Muscle layer of duodenum (tissue), 2 donors: ENCODE data around the gene MTF1.

Experiments used
- H3K27ac ChIP-seq: one replicate; pipeline ENCODE4 v1.7.0; 2013; ENCODE audit warnings: mild to moderate bottlenecking, low read length
- H3K27me3 ChIP-seq: one replicate; pipeline ENCODE4 v1.7.0; 2013; ENCODE audit warnings: low read depth, mild to moderate bottlenecking, control low read depth, low read length
- H3K36me3 ChIP-seq, 2 donors: one replicate each; pipeline ENCODE4 v1.7.0; 2013; ENCODE audit warnings: low read length in 2 of 2, control low read depth in 1 of 2, mild to moderate bottlenecking in 1 of 2; ENCODE audit not compliant: insufficient read depth in 2 of 2, control insufficient read depth in 1 of 2
- H3K4me1 ChIP-seq, 2 donors: one replicate each; pipeline ENCODE4 v1.7.0; 2013; ENCODE audit warnings: low read length in 2 of 2, mild to moderate bottlenecking in 2 of 2, control low read depth in 1 of 2, moderate library complexity in 1 of 2; ENCODE audit not compliant: insufficient read depth in 2 of 2, control insufficient read depth in 1 of 2
- H3K4me3 ChIP-seq, 2 donors: one replicate each; pipeline ENCODE4 v1.7.0; 2013; ENCODE audit warnings: low read length in 2 of 2, low read depth in 1 of 2, mild to moderate bottlenecking in 1 of 2
- H3K9me3 ChIP-seq, 2 donors: one replicate each; pipeline ENCODE4 v1.7.0; 2013; ENCODE audit warnings: low read length in 2 of 2, control low read depth in 1 of 2, mild to moderate bottlenecking in 1 of 2; ENCODE audit not compliant: control insufficient read depth in 1 of 2
- donor health status: healthy.

Gene MTF1

GRCh38 chr1:37866491-37866890 is 7.1 kb upstream of the MTF1 start:
- Histone ChIP-seq H3K27me3 (no peaks in the 10 kb centered on the region), H3K4me3 (no peak overlapping the region), H3K9me3 (no peaks in the 10 kb centered on the region), H3K36me3 (peaks cover 36 to 79% of the 10 kb centered on the region in 2 donors), H3K27ac (no peak overlapping the region), H3K4me1 (no peaks in the 10 kb centered on the region)

GRCh38 chr1:37865348-37866120 is 6.1 kb upstream of the MTF1 start:
- H3K4me3 ChIP-seq, result no peak overlapping the region
- peaks cover 0 to under 1% of the 10 kb centered on the region in 2 donors for H3K4me1 ChIP-seq
- no peaks in the 10 kb centered on the region for H3K9me3 ChIP-seq
- no peaks in the 10 kb centered on the region for H3K27me3 ChIP-seq
- no peak overlapping the region for H3K27ac ChIP-seq
- H3K36me3 ChIP-seq, result peaks cover 40 to 72% of the 10 kb centered on the region in 2 donors

- no peak overlapping the region for H3K27ac ChIP-seq
- peaks cover 31 to 51% of the 10 kb centered on the region in 2 donors for H3K36me3 ChIP-seq
These were observed 2.9 kb upstream of the MTF1 start for GRCh38 chr1:37862330-37862729.

GRCh38 chr1:37861151-37861550 is 1.8 kb upstream of the MTF1 start:
- Histone ChIP-seq H3K36me3 (peaks cover 34 to 48% of the 10 kb centered on the region in 2 donors), H3K4me1 (peaks cover 12 to 22% of the 10 kb centered on the region in 2 donors), H3K4me3 (no peak overlapping the region), H3K27ac (no peak overlapping the region), H3K9me3 (no peaks in the 10 kb centered on the region), H3K27me3 (no peaks in the 10 kb centered on the region)

More at GRCh38 chr1:37862330-37862729, 2.9 kb upstream of the MTF1 start:
- peaks cover 12 to 15% of the 10 kb centered on the region in 2 donors for H3K4me1 ChIP-seq
- H3K27me3 ChIP-seq, result no peaks in the 10 kb centered on the region
- no peaks in the 10 kb centered on the region for H3K9me3 ChIP-seq
- no peak overlapping the region for H3K4me3 ChIP-seq

GRCh38 chr1:37860346-37860666 is 914 bp upstream of the MTF1 start:
- H3K4me1 ChIP-seq, result peaks cover 12 to 29% of the 10 kb centered on the region in 2 donors
- H3K4me3 ChIP-seq, result peak overlapping the region; percentile 87 to 99
- H3K27me3 ChIP-seq, result no peaks in the 10 kb centered on the region
- H3K36me3 ChIP-seq, result peaks cover 26 to 45% of the 10 kb centered on the region in 2 donors
- H3K27ac ChIP-seq, result peak overlapping the region; percentile 95
- no peaks in the 10 kb centered on the region for H3K9me3 ChIP-seq

GRCh38 chr1:37858931-37859506 is 373 bp downstream of the MTF1 start:
- H3K9me3 ChIP-seq, result no peaks in the 10 kb centered on the region
- no peaks in the 10 kb centered on the region for H3K27me3 ChIP-seq
- H3K27ac ChIP-seq, result peak overlapping the region; percentile 95
- H3K4me3 ChIP-seq, result peak overlapping the region; percentile 87 to 99
- H3K36me3 ChIP-seq, result peaks cover 17 to 37% of the 10 kb centered on the region in 2 donors
- peaks cover 12 to 30% of the 10 kb centered on the region in 2 donors for H3K4me1 ChIP-seq

GRCh38 chr1:37854406-37854805 is 5.0 kb downstream of the MTF1 start:
- Histone ChIP-seq H3K9me3 (no peaks in the 10 kb centered on the region), H3K27ac (no peak overlapping the region), H3K27me3 (no peaks in the 10 kb centered on the region), H3K4me3 (no peak overlapping the region), H3K36me3 (peaks cover 11 to 18% of the 10 kb centered on the region in 2 donors), H3K4me1 (peaks cover 16 to 42% of the 10 kb centered on the region in 2 donors)

GRCh38 chr1:37853157-37853556 is 6.2 kb downstream of the MTF1 start:
- H3K27ac ChIP-seq, result no peak overlapping the region
- peaks cover 11 to 18% of the 10 kb centered on the region in 2 donors for H3K36me3 ChIP-seq
- no peaks in the 10 kb centered on the region for H3K9me3 ChIP-seq
- peaks cover 10 to 34% of the 10 kb centered on the region in 2 donors for H3K4me1 ChIP-seq
- no peaks in the 10 kb centered on the region for H3K27me3 ChIP-seq
- H3K4me3 ChIP-seq, result no peak overlapping the region

GRCh38 chr1:37851782-37852210 is 7.6 kb downstream of the MTF1 start:
- Histone ChIP-seq H3K27me3 (no peaks in the 10 kb centered on the region), H3K9me3 (no peaks in the 10 kb centered on the region), H3K4me1 (peaks cover 11 to 35% of the 10 kb centered on the region in 2 donors), H3K27ac (no peak overlapping the region), H3K4me3 (no peak overlapping the region), H3K36me3 (peaks cover 5 to 11% of the 10 kb centered on the region in 2 donors)

- no peaks in the 10 kb centered on the region for H3K27me3 ChIP-seq
- no peak overlapping the region for H3K27ac ChIP-seq
- H3K4me1 ChIP-seq, result peaks cover 12 to 31% of the 10 kb centered on the region in 2 donors
- no peak overlapping the region for H3K4me3 ChIP-seq
- peaks cover 5 to 11% of the 10 kb centered on the region in 2 donors for H3K36me3 ChIP-seq
- H3K9me3 ChIP-seq, result no peaks in the 10 kb centered on the region
These were observed 8.1 kb downstream of the MTF1 start for GRCh38 chr1:37851262-37851661.

- Histone ChIP-seq H3K4me3 (no peak overlapping the region), H3K9me3 (no peaks in the 10 kb centered on the region), H3K27ac (no peak overlapping the region), H3K27me3 (no peaks in the 10 kb centered on the region), H3K36me3 (peaks cover 5 to 14% of the 10 kb centered on the region in 2 donors), H3K4me1 (peaks cover 12 to 29% of the 10 kb centered on the region in 2 donors)
These were observed 8.9 kb downstream of the MTF1 start for GRCh38 chr1:37850352-37850955.
